Measurements from ENCODE around the gene SCAPER. TPM values are rescaled to one million over a fixed set of nuclear protein-coding genes. Genes with fewer than 3 reads are reported as not detected.
"Not testable (repeated sequence)": the region's sequence is repeated elsewhere in the genome, so short reads cannot be mapped to it uniquely, and the experiment has no call there.

Gene SCAPER
- total RNA-seq, 1 donor from 2014 or later, result 45.9 TPM

DNA sequence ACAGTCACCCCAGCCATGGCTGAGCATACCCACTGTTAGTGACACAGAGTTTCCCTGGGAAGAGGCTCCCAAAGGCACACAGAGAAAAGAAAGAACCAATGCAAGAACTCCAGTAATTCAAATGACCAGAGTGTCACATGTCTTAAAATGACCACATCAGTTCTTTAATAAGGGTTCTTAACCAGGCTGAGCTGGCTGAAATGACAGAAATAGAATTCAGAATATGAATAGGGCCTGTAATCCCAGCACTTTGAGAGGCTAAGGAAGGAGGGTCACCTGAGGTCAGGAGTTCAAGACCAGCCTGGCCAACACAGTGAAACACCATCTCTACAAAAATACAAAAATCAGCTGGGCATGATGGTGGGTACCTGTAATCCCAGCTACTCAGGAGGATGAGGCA is 54.8 kb downstream of the SCAPER start:
- DNase-seq (ENCODE audit: low spot score), result not testable (repeated sequence)

DNA sequence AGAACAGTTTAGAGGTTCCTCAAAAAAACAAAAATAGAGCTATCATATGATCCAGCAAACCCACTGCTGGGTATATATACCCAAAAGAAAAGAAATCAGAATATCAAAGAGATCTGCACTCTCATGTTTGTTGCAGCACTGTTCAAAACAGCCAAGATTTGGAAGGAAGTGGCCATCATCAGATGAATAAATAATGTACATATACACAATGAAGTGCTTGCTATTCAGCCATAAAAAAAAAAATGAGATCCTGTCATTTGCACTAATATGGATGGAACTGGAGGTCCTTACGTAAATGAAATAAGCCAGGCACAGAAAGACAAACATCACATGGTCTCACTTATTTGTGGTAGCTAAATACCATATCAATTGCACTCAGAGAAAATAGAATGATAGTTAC is 58.4 kb downstream of the SCAPER start:
- no peak for DNase-seq (ENCODE audit: low spot score)

DNA sequence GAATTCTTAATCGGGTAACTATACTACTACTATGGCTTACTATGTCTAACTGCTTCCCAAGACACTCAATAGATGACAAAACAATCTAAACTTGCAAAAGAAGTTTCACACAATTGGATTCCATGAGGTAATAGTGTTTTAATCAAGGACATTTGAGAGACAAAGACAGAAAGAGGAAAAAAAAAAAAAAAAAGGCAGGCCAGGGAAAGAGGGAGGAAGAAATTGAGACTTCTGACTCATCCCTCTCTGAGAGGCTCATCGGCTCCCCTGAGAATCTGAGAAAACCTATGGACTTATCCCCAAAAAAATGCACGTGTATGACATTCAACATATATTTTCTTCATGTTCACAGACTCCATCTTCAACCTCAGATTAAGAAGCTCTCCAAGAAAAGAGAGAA is 61.0 kb downstream of the SCAPER start:
- DNase-seq (ENCODE audit: low spot score), result no peak

DNA sequence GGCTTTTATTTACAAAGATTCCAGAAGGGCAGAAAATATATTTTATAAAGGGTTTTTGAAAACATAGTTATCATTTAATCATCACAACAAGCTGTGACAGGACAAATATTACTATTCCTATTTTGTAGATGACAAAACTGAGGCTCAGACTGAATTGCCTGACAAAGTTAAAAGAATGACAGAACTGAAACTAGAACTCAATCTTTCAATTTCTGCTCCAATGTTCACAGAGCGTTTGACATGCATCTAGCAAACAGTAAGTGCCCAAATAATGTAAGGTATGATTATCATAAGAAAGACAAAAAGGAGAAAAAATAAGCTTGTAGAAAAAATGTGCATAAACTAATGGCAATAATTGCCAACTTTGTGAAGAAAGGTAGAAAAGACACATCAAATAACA is 61.9 kb downstream of the SCAPER start:
- DNase-seq (ENCODE audit: low spot score), result no peak

DNA sequence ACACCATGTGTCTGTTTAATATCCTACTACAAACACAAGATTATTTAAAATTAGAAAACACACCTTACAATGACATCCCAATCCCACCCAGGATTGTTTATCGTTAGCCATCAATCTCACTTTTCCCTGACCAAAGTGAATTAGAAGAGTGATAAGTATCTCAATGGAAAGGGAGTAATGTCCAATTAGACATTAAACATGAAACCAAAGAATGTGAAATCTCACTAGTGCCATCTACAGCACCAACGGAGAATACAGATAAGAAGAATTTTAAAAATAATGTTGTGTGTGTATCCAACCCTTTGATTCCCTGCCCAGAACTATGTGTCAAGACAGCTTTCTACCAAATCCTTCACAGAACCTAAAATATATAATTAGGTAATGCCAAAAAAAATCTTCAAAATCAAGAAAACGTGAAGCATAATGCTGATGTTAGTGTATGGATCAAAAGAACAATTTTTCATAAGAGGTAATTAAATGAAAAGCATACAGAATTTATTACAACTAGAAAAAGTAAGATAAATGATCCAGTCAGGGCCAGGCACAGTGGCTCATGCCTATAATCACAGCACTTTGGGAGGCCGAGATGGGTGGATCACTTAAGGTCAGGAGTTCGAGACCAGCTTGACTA is 64.2 kb downstream of the SCAPER start:
- DNase-seq (ENCODE audit: low spot score), result no peak

DNA sequence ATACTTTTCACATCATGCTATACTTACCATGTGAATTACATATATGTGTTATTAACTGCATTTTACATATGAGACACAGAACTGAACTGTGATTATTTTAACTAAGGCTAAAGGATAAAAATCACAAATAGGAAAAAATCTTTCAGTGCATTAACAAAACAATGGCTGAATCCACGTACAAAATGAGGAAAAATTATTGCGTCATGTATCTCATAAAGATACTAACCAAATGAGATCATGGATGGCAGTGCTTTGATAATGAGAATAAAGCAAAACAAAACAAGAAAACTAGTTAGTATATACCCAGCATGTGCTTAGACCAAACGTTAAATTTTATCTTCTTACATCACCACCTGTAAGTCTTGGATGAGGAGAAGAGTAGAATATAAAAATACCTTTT is 66.0 kb downstream of the SCAPER start:
- DNase-seq (ENCODE audit: low spot score), result no peak

DNA sequence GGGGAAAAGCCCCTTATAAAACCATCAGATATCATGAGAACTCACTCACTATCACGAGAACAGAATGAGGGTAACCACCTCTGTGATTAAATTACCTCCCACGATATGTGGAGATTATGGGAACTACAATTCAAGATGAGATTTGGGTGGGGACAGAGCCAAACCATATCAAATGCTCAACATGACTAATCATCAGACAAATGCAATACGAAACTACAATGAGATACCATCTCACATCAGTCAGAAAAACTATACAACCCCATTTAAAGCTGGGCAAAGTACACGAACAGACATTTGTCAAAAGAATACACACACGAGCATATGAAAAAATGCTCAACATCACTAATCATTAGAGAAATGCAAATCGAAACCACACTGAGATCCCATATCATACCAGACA is 67.7 kb downstream of the SCAPER start:
- no peak for DNase-seq (ENCODE audit: low spot score)

DNA sequence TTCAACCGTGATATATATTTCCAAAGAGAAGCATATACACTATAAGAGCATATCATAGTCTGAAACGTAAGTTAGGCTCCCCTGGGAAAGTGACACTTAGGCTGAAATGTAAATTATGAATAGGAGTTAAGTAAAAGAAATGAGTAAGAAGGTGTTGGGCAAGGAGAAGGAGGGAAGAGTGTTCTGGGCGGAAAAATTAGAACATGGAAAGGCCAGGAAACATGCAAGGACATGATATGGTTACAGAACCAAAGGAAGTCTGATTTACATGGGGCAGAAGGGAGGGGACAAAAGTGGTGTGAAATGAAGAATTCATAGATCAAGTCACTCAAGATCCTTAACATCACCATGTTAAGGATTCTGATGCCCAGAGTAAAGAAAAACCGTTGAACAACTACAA is 75.2 kb downstream of the SCAPER start:
- no peak for DNase-seq (ENCODE audit: low spot score)

DNA sequence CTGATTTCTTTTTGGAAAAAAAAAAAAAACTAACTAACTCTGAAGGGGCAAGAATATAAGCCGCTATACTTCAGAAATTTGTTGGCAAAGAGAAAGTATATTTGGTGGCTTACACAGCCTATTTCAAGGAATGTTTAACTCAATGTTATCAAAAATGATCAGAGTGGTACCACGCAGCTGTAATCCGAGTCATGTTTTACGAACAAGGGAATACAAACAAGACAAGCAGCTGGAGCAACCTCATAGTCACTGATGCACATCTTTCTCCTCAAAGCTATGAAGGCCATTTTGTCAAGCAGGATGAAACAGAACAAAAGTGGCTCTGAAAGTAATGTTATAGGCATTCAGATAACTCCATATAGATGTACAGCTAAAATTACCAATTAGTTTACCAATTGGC is 81.2 kb downstream of the SCAPER start:
- DNase-seq (ENCODE audit: low spot score), result no peak

DNA sequence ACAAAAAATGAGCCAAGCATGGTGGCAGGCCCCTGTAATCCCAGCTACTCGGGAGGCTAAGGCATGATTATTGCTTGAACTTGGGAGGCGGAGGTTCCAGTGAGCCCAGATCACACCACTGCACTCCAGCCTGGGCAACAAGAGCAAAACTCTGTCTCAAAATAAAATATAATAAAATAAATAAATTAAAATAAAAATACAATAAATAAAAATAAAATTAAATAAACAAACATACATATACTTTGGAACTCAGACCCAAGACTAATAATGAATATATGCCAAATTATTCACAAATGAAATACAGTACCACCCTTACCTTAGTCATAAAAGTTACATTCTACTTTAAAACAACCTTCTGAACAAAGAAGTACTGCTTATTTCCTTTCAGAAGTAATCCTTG is 81.8 kb downstream of the SCAPER start:
- no peak for DNase-seq (ENCODE audit: low spot score)

DNA sequence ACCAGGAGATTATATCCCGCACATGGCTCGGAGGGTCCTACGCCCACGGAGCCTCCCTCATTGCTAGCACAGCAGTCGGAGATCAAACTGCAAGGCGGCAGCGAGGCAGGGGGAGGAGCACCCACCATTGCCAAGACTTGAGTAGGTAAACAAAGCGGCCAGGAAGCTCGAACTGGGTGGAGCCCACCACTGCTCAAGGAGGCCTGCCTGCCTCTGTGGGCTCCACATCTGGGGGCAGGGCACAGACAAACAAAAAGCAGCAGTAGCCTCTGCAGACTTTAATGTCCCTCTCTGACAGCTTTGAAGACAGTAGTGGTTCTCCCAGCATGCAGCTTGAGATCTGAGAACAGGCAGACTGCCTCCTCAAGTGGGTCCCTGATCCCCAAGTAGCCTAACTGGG is 86.2 kb downstream of the SCAPER start:
- DNase-seq (ENCODE audit: low spot score), result not testable (repeated sequence)

DNA sequence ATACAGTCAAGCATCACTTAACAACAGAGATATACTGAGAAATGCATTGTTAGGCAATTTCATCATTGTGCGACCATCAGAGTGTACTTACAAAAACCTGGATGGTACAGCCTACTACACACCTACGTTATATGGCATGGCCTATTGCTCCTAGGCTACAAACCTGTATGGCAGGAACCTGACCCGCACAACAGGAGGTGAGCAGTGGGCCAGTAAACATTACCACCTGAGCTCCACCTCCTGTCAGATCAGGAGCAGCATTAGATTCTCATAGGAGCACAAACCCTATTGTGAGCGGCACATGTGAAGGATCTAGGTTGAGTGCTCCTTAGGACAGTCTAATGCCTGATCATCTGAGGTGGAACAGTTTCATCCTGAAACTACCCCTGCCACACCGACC is 89.7 kb downstream of the SCAPER start:
- DNase-seq (ENCODE audit: low spot score), result no peak

DNA sequence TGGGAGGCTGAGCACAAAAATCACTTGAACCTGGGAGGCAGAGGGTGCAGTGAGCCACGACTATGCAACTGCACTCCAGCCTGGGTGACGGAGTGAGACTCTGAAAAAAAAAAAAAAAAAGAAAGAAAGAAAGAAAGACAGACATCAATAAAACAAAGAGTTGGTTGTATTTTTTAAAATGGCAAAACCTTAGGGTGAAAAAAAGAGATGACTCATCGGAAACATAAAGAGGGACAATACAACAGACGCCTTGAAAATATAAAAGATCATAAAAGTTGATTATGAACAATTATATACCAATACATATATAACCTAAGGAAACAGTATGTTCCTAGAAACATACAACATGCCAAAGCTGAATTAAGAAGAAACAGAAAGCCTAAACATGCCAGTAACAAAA is 92.8 kb downstream of the SCAPER start:
- DNase-seq (ENCODE audit: low spot score), result no peak

DNA sequence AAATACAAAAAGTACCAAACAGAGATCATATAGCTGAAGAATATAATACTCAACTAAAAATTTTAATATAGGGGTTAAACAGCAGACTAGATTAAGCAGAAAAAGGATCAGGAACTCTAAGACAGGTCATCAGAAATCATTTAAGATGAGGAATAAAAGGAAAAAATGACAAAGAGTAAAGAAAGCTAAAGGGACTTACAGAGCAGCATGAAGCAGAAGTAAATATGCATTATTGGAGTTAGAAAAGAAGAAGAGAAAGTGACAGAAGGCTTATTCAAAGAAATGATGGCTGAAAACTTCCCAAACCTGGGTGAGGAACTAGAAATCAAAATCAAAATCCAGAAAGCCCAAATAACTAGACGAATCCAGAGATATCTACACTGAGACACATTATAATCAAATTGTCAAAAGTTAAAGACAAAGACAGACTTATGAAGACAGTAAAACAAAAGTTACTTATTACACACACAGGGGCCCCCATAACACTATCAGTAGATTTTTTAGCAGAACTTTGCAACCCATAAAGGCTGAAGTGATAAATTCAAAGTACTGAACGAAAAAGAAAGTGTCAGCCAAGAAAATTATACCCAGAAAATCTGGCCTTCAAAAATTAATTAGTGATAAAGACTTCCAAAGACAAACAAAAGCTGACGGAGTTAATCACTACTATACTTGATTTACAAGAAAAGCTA is 95.6 kb downstream of the SCAPER start:
- no peak for DNase-seq (ENCODE audit: low spot score)

DNA sequence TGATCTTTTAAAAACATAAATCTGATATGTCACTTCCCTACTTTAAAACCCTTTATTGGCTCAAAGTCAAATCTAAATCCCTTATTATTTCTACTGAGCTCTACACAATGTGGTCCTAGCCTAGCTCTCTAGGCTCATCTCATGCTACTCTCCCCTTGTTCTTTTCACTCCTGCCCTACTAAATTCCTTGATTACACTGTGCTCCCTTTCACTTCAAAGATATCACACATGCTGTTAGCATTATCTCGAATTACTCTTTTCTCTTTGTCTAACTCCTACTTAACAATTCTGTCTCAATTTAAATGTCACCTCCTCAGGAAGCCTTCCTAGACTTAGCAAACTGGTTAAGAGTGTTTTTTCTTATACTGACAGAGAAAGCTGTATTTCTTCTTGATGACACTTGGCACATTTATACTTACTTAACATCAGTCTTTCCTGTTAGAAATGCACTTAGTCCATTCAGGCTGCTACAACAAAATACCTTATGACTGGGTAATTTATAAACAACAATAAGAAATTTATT is 102.0 kb downstream of the SCAPER start:
- no peak for DNase-seq (ENCODE audit: low spot score)

DNA sequence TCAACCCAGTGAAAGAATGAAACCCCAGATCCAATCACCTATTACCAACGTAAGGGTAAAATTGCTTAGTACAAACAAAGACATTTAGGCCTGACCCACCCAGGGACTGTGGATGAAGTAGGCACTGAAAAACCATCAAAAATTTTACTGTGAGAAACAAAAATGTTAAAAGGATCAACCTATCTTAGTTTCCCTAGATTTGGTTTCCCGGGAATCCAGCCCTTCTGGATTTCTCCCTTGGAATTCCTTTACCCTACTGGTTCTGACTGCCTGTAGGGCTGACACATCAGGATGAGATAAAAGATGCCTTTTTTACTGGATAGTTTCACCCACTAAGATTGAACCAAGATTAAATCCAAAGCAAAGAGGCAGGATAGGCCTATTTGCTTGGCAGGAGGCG is 102.7 kb downstream of the SCAPER start:
- no peak for DNase-seq (ENCODE audit: low spot score)

DNA sequence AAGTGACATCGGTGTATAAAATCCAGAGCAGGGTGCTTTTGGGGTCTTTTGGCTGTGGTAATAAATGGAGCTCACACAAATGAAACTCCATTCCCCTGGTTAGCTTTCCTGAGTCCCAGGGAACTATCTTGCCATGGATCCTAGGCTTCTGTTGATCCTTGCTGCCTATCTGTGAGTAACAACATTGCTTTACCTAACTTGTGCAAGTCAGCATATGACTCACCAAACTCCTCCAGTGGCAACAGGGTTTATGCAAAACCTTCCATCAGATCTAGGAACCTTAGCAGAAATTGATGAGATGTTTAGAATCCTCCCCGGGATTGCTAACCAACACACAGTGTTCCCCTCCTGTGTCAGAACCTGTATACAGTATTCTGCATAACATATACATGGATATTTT is 105.4 kb downstream of the SCAPER start:
- DNase-seq (ENCODE audit: low spot score), result no peak

DNA sequence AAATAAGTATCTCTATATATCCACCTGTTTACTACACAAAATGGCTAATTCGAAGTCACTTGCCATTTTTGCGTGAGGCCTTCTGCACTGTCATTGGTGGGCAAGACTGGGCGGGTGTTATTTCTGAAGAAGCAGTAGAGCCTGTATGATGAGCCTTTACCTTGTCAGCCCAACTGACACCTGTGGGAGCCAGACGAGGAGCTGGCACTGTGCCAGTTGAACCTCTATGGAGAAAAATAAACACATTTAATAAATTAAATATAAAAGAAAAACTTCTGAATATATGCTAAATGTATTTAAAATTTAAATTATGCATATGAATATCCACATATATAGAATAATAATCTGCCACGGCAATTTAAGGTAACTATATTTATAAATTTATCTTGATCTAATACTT is 109.9 kb downstream of the SCAPER start:
- DNase-seq (ENCODE audit: low spot score), result no peak

DNA sequence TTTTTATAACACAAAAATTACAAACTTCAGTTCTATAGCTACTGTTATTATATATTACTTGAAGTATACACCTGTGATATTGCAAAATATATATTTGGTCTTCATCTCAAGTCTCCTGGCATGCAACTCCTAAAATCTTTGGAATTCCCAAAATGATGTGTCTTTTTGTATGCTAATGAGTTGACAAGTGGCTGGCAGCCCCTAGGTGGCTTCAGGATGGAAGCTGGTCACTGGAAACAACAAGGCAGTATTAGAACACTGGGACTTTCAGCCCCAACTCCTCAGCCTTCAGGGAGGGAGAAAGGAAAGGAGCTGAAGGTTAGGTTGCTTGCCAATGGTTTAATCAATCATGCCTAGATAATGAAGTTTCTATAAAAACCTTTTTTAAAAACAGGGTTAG is 112.0 kb downstream of the SCAPER start:
- no peak for DNase-seq (ENCODE audit: low spot score)

DNA sequence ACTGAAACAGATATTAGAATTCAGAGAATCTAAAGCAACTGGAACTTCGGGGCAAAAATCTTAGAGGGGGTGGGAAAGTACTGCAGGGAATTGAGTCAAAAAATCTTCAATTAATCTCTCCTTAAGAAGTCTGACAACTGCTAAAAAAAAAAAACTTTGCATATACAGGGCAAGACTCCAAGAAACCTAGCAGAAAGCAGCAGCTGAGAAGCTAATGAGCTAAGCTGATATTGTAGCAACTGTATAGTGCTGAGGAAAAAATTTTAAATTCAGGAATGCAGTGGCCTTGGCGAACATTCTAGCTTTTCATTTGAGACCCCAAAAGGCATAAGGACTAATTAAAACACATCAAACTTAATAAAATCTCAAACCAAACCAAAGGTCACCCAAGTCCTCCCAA is 113.6 kb downstream of the SCAPER start:
- no peak for DNase-seq (ENCODE audit: low spot score)

DNA sequence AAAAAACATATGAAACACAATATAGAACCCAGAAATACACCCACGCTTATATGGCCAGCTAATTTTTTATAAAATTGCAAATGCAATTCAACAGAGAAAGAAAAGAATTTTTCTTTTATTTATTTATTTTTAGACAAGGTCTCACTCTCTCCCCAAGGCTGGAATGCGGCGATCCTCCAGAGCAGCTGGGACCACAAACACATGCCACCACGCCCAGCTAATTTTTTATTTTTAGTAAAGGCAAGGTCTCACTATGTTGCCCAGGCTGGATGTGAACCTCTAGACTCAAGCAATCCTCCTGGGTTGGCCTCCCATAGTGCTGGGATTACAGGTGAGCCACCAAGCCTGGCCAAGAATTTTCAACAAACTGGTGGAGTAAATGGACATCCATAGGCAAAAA is 117.9 kb downstream of the SCAPER start:
- no peak for DNase-seq (ENCODE audit: low spot score)

DNA sequence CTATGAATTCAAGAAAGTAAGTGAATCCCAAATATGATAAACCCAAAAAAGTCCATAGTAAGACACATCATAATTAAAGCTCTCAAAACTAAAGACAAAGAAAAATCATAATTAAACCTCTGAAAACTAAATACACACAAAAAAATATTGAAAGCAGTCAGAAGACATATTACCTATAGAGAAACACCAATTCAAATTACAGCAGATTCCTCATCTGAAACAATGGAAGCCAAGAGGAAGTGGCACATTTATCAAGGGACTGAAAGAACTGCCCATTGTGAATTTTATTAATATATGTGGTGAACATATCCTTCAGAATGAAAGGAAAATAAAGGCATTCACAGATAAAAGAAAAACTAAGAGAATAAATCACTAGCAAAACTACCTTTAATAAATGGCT is 128.2 kb downstream of the SCAPER start:
- DNase-seq (ENCODE audit: low spot score), result no peak

DNA sequence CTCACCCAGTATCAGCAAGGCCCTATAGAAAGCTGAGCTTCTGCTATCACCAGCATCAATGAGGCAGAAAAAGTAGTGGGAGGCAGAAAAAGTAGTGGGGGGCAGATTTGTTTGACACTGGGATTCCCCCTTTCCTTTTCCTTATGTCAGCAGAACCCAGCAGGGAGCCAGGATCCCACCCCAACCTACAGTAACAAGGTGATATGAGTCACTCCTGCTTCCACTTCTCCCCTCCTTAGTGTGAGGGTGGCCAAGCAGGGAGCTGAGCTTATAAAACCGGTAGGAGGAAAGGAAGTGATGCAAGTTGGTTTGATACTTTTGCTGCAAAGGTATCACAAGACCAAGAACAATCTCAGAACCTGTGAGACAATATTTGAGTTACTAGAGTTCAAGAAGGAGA is 128.7 kb downstream of the SCAPER start:
- DNase-seq (ENCODE audit: low spot score), result no peak

DNA sequence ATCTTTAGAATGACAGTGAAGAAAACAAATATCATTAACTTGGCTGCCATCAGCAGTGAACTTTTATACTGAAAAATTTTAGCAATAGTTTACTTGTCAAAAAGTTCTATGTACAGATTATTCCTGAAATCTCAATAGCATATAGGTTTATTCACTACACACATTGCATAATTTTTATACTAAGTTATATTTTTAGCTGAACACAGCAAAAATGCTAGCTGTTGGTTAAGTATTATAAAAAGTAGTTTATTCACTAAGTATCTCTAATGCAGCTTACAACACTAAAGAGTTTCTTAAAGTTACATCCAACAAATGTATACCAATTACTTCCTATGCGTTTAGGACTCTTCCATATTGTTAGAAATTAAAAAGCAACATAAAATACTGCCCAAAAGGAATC is 131.9 kb downstream of the SCAPER start:
- no peak for DNase-seq (ENCODE audit: low spot score)
